Suppressor macrophage treated with lipopolysaccharide for 4 hours (primary cell): ENCODE data around the gene POLD3.

Experiments used
- DNase-seq: peaks from one replicate; pipeline ENCODE4 v3.0.0-alpha.2; 2020

POLD3 gene, protein sequence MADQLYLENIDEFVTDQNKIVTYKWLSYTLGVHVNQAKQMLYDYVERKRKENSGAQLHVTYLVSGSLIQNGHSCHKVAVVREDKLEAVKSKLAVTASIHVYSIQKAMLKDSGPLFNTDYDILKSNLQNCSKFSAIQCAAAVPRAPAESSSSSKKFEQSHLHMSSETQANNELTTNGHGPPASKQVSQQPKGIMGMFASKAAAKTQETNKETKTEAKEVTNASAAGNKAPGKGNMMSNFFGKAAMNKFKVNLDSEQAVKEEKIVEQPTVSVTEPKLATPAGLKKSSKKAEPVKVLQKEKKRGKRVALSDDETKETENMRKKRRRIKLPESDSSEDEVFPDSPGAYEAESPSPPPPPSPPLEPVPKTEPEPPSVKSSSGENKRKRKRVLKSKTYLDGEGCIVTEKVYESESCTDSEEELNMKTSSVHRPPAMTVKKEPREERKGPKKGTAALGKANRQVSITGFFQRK

DNA sequence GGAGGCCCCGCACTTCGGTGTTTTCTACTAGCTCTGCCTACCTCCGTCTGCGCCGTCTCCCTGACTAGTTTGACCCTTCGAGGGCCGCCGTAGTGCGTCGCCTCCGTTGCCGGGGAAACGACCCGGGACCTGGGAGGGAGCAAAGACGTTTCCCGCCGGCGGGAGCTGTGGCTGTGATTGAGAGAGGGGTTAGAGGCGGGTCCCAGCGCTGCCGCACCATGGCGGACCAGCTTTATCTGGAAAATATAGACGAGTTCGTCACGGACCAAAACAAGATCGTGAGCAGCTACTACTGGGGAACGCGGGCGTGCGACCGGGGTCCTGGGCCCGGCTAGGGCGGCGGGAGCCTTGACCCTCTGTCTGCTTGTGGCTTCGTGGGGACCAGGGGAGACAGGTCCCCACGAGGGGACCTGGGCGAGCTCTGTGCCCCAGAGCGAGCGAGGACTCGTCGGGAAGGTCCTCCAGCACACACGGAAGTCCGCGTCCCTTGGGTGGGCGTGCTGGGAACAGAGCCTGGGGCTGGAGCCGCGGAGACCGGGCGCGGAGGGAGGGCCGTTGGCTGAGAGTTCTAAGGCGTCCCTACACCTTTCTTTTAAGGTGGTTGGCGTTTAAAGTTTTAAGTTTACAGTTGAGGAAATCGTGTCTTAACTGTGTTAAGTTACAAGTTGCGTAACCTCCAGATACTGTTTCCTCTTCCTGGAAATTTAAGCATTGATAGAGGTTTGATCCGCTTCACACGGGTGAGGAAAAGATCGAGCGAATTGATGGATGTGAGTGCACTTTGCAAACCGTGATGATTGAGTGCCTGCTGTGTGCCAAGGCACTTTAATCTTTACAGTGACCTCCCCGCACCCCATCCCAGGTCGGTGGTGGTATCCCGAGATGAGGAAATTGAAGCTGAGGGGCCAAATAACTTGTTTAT, at the start of gene POLD3:
TSS of gene POLD3 (plus strand) at position 142 of the 922 bp plus-strand sequence. CDS start at position 219, 77 bp downstream.
- DNase-seq: peak; percentile 93

DNA sequence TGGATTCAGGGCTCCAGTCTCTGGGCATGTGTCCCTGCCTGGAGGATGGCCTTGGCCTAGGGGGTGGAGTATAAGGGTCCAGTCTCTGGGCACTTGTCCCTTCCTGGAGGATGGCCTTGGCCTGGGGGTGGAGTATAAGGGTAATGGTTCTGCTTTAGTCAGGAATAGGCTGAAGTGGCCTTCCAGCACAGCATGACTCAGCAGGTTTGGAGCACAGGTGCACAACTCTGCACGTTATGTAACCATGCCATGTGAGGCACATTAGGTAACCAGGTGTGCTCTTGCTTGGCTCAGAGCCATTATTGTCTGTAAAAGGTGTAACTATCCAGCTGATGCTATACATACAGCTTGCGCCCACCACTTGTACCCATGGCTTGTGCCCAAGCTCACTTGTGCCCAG, 48.4 kb upstream of the POLD3 start:
- DNase-seq: no peak

DNA sequence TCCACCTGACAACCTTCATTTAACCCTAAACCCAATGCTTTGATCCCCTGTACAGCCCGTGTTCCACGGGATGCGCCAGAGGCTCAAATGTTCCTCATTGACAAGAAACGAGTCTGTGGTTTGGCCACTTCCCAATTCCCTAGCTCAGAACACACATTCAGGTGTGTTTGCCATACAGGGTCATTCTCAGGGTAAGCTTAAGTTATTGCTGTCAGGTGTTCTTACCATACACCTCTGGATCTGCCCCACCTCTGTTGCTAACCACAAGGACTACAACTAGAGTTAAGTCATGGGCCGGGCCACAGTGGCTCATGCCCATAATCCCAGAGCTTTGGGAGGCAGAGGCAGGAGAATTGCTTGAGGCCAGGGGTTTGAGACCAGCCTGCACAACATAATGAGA, 45.6 kb upstream of the POLD3 start:
- DNase-seq: no peak

DNA sequence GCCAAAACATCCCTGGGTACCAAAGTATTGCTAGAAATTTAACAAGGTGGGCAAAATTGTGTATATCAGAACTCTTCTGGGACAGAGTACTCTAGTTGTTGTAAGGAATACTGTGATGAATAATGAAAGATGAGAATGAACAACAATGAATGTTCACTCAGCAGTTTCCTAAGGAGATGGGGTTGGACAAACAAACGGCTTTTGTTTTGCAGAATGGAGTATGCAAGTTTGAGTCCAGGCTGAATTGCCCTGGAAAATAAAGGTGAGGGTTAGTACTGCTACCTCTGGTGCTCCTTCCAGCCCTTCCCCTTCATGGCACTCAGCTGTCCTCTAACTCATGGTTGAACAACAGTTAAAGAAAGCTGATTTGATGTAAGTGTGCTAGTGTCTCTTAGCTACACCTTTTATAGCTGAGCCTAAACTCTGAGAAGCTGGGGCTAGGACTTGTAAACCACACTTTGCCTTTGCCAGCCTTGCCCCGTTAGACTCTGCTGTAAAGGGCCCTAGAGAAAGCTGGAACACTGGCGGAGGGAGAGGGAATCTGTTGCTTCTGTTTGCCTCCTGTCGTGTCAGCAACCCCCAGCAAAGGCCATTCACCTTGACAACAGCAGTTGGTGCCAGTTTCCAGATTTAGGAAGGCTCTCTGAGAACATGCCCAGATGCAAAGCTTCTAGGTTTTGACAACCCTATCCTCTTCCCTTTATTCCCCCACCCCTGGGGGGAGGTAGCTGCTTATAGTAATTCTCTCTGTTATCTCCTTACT, 41.2 kb upstream of the POLD3 start:
- no peak for DNase-seq

DNA sequence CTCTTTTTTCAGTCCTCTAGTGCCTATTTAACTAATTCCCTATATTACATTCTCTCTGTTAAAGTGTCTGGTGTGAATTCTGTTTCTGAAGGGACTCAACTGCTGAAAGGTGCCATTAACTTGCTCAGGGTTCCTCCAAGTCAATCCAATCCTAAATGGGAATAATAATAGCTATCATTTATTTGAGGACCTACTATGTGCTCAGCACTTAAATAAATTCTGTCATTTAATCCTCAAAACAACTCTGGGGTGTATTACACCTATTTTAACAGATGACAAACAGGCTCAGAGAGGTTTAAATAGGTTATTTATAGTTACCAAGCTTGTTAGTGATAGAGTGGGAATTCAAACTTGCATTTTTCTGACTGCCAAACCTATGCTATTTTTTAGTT, 40.6 kb upstream of the POLD3 start:
- no peak for DNase-seq

DNA sequence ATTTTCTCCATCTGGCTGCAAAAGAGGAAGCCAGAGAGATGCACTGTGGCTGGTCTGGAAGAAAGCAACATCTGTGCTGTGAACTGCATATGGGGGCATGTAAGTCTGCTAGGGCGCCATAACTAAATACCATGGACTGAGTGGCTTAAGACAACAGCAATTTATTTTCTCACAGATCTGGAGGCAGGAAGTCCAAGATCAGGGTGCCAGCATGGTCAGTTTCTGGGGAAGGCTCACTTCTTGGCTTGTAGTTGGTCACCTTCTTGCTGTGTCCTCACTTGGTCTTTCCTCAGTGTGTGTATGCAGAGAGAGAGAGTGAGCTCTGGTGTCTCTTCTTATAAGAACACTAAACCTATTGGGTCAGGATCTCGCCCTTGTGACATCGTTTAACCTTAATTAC, 34.9 kb upstream of the POLD3 start:
- DNase-seq: no peak

DNA sequence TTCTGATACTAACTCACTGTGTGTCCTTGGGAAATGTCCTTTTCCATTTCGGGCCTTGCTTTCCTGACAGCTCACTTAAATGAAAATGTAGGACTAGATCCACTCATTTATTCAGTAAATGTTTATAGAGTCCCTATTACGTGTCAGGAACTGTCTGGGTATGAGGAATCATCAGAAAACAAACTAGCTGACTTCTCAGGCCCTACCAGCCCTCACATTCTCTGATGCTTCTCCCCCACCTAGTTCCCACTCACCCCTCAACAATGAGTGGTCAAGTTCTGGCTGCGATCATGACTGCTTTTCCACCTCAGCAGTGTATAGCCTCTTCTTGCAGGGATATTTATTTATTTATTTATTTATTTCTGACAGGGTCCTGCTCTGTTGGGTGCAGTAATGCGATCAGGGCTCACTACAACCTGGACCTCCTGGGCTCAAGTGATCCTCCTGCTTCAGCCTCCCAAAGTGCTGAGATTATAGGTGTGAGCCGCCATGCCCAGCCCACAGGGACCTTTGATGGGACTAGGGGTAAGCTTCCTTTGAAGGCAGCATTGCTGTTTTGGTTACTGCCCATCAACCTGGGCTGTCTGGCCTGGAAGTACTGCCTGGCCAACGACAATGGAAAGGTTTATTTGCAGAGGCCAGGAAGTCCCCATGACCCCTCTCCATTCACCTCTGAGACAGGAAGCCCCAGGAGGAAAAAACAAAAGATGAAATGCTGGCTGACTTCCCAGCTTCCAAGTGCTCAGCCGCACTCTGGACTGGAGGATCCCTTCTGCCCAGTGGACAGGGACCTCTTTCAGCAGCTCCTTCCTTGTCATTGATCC, 33.1 kb upstream of the POLD3 start:
- DNase-seq: no peak

DNA sequence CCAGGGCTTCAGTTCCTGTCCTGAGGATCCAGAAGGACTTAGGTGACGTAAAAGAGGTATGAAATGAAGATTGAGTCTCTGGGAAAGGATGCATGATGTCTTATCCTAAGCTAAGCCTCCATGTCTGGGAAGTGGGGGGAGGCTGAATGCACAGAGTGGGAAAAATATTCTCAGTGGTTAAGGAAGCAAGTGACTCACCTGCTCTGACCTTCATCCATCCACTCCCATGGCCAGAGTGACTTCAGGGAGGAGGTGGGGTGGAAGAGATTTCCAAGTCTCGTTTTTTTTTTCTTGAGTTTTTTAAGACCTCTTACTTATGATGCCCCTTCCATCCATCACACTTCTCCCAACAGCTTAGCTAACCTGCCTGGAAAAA, 32.5 kb upstream of the POLD3 start:
- no peak for DNase-seq

DNA sequence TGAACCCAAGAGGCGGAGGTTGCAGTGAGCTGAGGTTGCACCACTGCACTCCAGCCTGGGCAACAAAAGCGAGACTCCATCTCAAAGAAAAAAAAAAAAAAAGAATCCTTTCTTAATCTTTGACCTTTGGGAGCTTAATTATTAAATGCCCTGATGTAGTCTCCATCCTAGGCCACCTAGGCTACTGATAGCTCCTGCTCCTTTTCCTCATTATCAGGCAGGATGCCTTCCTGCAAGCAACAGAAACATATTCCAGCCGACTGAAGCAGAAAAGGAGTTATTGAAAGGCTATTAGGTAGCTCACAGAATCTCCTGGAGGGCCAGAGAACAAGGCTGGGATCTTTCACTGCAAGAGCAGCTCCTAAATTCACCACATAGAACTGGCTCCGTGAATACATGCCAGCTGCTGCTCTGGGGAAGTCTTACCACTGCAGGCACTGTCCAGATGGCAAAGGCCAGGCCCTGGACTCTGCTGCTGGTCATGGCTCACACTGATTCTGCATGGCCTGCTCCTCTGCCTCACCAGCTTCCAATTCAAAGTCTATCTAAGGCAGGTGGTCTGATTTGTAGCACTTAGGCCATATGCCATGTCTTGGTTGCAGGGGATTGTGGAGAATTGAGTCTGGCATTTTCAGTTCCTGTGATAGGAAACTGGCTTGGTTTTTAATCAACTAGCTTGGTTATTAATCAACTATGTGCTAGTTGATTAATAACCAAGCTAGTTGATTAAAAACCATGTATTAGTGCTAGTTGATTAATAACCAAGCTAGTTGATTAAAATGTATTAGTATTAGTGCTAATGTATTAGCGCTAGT, 26.0 kb upstream of the POLD3 start:
- no peak for DNase-seq

DNA sequence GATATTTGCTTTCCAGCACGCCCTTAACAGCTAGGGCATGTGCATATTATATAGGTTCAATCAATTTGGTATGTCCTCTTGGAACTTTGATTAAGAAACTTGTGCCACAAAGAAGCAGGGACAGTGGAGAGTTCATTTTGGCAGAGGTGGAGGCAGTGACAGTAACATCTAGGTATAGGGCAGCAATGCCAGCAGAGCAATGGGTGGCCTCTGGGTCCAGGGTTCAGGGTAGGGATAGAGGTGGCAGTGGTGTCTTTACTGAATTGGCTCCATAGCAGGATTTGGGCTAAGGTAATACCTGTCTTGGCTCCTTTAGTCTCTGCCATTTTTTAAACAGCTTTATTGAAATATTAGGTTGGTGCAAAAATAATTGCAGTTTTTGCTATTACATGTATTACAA, 24.4 kb upstream of the POLD3 start:
- DNase-seq: no peak

DNA sequence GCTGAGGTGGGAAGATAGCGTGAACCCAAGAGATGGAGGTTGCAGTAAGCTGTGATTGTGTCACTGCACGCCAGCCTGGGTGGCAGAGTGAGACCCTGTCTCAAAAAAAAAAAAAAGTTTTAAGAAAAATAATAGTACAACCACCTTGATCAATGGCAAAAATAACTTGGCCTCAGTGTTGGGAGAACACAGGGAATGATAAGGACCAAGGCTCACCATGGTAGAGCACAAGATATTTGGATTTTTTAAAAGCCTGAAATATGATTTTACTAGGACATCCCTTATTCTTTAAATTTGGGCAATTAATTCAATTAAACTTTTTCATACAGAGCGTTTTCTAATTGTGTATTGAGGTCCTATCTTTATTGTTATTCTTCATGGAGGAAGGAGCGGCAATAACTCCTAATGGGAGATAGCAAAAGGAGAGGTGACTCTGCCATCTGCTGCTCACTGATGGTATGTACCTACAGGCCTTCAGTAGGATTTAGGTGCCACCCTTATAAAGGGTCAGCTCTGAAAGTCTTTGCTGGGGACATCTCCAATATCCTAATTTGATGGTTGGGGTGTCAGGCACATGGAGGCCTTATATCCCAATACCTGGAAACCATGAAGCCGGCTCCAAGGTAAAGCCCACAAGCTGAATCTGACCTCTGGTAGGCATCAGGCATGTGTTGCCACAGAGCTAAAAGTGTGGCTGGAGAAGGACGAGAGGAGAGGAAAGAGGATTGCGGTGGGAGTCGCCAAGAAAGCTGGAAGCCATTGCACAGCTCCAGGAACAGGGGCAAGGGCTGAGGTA, 21.9 kb upstream of the POLD3 start:
- DNase-seq: peak; percentile 66

DNA sequence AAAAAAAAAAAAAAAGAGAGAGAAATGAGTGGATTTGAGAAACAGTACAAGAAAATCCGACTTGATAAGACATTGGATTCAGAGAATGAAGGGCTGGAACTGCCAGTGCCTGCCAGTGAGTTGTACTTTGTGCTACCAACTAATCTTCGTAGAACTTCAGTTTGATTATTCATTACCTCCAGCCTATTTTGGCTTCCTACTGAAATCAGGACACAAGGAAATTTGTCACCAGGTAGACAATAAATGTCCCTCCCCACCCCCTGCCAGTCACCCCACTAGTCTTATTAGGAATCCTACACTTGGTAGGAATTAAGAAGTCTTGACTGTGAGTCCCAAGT, 21.4 kb upstream of the POLD3 start:
- no peak for DNase-seq

DNA sequence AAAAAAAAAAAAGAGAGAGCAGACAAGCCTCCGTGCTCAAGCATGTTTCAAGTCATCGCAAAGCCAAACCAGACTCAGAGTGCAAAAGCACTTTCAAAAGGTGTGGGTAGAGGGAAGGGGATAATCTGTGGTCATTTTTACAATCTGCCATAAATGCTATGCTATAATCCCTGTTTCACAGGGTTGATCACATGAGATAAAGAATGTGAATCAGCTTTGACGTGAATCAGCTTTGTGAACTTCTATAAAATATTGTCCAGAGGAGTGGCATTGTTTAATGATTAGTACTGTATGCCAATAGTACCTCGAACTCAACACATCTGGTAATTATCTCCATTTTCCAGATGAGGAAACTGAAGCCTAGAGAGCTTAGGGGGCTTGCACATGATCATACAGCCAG, 20.0 kb upstream of the POLD3 start:
- DNase-seq: no peak

DNA sequence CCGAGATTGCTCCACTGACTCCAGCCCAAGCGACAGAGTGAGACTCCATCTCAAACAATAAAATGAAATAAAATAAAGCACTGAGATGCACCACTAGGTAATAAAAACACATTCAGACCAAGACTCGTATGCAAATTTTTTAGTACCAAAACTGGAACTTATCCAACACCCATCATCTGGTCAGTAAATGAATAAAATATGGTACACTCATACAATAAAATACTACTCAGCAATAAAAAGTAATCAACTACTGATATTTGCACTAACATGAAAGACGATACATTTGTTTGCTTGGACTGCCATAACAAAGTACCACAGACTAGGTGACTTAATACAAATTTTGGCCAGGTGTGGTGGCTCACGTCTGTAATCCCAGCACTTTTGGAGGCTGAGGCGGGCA, 17.8 kb upstream of the POLD3 start:
- no peak for DNase-seq

DNA sequence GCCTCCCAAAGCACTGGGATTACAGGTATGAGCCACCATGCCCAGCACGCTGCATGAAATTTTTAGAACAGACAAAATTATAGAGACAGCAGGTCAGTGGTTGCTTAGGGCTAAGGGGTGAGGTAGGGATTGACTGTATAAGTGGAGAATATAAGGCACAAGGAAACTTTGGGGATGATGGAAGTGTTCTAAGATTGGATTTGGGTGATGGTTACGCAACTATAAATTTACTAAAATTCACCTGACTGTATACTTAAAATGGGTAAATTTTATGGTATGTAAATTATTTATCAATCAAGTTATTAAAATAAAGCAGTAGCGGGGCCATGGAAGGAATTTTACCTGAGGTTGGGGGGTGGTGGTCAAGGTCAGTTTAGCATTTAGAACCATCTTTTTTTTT, 16.4 kb upstream of the POLD3 start:
- no peak for DNase-seq

DNA sequence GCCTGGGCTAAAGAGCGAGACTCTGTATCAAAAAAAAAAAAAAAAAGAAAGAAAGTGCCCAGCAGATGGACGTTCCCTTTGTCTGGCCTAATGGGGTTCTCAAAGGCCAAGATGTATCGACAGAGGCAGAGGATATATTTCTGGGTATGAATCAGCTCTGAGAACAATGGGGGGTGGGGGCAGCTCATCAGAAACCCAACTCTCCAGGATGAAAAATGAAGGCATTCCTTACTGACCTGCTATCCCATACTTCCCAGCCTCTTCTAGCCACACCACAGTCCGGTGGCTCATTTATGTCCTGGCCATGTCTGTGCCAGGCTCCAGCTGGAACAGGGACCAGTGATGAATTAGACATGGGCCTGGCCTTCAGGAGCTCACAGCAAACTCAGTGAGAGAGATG, 15.2 kb upstream of the POLD3 start:
- no peak for DNase-seq

DNA sequence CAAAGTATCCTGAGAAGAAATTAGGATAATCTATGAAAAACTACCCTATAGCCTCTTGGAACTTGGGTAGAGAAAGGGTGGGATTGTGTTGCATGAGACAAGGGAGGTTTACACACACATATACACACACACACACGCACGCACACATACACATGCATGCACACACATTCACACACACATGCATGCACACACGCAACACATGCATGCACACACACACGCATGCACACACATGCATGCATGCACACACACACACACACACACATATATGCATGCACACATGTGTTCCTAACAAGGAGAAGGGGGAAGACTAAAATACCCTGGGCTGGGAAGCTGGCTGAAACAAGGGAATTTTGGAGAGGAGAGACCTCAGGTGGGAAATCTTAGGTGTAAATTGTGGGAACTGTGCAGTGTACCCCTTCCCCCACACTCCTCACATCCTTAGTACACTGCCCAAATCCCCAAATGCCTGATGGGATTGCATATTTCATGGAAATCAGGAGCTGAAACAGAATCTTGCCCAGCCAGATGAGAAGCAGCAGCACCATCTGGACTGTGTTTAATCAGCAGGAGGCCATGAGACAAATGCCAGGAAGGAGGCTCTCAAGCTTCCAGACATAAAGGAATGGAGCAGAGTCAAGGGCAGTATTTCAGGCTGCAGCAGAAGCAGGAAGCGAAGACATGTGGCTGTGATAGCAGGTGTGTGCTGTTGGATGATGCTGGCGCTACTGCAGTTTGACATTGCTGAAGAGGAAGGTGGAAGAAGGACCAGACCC, 14.6 kb upstream of the POLD3 start:
- no peak for DNase-seq

DNA sequence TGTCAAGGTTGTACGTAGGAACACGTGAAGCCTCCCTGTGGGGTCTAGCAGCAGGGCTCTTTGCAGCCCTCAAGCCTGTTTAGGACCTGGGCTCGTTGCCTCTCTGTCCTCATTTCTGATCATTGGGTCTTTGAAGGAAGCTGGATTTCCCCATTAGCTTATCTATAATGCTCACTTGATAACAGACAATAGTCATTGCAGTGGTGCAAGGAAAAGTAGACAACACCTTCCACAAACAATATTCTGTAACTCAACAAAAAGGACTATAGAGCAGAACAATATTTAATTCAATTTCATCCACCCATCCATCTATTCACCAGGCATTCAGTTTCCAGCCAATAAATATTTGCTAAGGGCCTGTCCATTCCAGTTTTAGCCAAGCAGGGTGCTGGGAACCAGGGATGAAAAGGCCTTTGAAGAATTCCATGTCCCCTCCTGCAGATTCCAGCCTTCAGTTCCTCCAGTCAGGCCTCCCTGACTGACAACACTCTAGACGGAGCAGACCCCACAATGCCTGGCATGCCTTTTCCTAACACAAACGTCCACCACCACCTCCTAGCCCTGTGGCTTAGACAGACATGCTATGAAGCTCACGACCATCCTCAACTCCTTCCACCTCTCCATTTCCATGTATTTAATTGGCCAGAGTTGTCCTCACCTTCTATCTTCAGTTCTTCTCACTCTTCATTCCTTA, 12.7 kb upstream of the POLD3 start:
- no peak for DNase-seq

DNA sequence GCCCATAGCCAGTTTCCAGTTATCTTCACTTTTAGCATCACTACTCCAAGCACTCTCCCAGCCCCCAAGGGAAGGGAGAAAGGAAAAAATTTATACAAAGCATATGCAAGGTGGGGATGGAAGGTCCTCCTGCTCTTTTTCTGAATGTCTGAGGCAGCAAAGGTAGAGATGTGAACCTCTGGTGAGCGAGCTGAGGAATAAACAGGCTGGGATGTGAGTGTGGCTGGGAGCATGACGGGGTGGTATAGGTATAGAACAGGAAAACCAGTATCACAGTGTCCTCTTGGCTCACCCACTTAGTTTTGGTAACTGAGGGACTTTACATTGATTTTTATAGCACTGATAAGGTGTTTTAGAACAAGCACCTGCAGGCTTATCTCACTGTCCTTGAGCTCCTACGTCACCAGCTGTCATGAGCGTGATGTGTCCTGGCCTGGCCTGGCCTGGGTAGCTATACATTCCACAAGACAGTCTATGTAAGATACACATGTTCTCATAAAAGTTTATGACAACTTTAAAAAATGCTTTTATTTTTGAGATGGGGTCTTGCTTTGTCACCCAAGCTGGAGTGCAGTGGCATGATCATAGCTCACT, 10.3 kb upstream of the POLD3 start:
- DNase-seq: no peak
